Osteoblast (primary cell): ENCODE data around the gene ZNF326. TPM values are rescaled to one million over a fixed set of nuclear protein-coding genes. Genes with fewer than 3 reads are reported as not detected.
"Not testable (repeated sequence)": the region's sequence is repeated elsewhere in the genome, so short reads cannot be mapped to it uniquely, and the experiment has no call there.

Experiments
- DNase-seq: peaks from one replicate; pipeline ENCODE4 v3.0.0; 2011; ENCODE audit warnings: low spot score, mixed read lengths; ENCODE audit not compliant: insufficient read length; ENCODE audit errors: missing footprints
- H2AFZ ChIP-seq: 2 replicates; pipeline ENCODE4 v1.6.0; 2011; ENCODE audit warnings: mild to moderate bottlenecking, low read length
- H3K27ac ChIP-seq: 2 replicates; pipeline ENCODE4 v1.5.1; 2011; ENCODE audit warnings: mild to moderate bottlenecking, low read depth, low read length, moderate library complexity
- H3K27me3 ChIP-seq: 2 replicates; pipeline ENCODE4 v1.6.0; 2012; ENCODE audit warnings: mild to moderate bottlenecking, control low read depth, inconsistent platforms, low read length, moderate library complexity; ENCODE audit not compliant: insufficient read depth
- H3K36me3 ChIP-seq: 2 replicates; pipeline ENCODE4 v1.5.1; 2011; ENCODE audit warnings: mild to moderate bottlenecking, low read length, control low read depth, moderate library complexity; ENCODE audit not compliant: insufficient read depth
- H3K4me1 ChIP-seq: 2 replicates; pipeline ENCODE4 v1.5.1; 2011; ENCODE audit warnings: mild to moderate bottlenecking, low read length, control low read depth, moderate library complexity; ENCODE audit not compliant: insufficient read depth
- H3K4me2 ChIP-seq: 2 replicates; pipeline ENCODE4 v1.6.0; 2011; ENCODE audit warnings: mild to moderate bottlenecking, low read length; ENCODE audit not compliant: insufficient read depth
- H3K4me3 ChIP-seq: fragments of 200-600 bp; sonication (generic); 3 replicates; pipeline ENCODE4 v1.5.1; 2012; ENCODE audit warnings: mild to moderate bottlenecking, low read length, inconsistent platforms; ENCODE audit not compliant: insufficient read depth
- H3K79me2 ChIP-seq: 2 replicates; pipeline ENCODE4 v1.6.0; 2012; ENCODE audit warnings: mild to moderate bottlenecking, low read length, control low read depth, inconsistent platforms; ENCODE audit not compliant: insufficient read depth
- H3K9me3 ChIP-seq: 2 replicates; pipeline ENCODE4 v1.5.1; 2011; ENCODE audit warnings: low read depth, low read length, control low read depth
- H4K20me1 ChIP-seq: 2 replicates; pipeline ENCODE4 v1.6.0; 2012; ENCODE audit warnings: mild to moderate bottlenecking, low read length, control low read depth; ENCODE audit not compliant: insufficient read depth
- total RNA-seq: library from RNA; depleted of rRNA; stranded (reverse); fragments of >200 nt; gene quantifications from 2 replicates; pipeline ENCODE4 v1.2.3, GENCODE V29; 2012
- TF ChIP-seq, protein P1 (sequence below): IDR thresholded peaks from 2 replicates; pipeline ENCODE4 v1.5.1; 2011; ENCODE audit warnings: mild to moderate bottlenecking, low read depth, low read length, moderate library complexity; ENCODE audit errors: extremely low read depth

ZNF326 gene
- total RNA-seq, 1 donor, result 10.9 TPM

GRCh38 chr1:89975540-89976125 lies 19.3 kb upstream of the ZNF326 start:
- H2AFZ ChIP-seq, result no peak overlapping the region
- no peak for DNase-seq
- H3K79me2 ChIP-seq, result no peaks in the 10 kb centered on the region
- H3K4me2 ChIP-seq, result peak overlapping the region; percentile 58
- H4K20me1 ChIP-seq, result no peaks in the 10 kb centered on the region
- H3K27ac ChIP-seq, result peak overlapping the region; percentile 61
- no peak overlapping the region for H3K4me3 ChIP-seq
- H3K36me3 ChIP-seq, result no peaks in the 10 kb centered on the region
- H3K9me3 ChIP-seq, result no peaks in the 10 kb centered on the region
- no peaks in the 10 kb centered on the region for H3K27me3 ChIP-seq
- TF ChIP-seq, protein P1, sequence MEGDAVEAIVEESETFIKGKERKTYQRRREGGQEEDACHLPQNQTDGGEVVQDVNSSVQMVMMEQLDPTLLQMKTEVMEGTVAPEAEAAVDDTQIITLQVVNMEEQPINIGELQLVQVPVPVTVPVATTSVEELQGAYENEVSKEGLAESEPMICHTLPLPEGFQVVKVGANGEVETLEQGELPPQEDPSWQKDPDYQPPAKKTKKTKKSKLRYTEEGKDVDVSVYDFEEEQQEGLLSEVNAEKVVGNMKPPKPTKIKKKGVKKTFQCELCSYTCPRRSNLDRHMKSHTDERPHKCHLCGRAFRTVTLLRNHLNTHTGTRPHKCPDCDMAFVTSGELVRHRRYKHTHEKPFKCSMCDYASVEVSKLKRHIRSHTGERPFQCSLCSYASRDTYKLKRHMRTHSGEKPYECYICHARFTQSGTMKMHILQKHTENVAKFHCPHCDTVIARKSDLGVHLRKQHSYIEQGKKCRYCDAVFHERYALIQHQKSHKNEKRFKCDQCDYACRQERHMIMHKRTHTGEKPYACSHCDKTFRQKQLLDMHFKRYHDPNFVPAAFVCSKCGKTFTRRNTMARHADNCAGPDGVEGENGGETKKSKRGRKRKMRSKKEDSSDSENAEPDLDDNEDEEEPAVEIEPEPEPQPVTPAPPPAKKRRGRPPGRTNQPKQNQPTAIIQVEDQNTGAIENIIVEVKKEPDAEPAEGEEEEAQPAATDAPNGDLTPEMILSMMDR, result no peak
- H3K4me1 ChIP-seq, result peaks cover 20% of the 10 kb centered on the region

DNA sequence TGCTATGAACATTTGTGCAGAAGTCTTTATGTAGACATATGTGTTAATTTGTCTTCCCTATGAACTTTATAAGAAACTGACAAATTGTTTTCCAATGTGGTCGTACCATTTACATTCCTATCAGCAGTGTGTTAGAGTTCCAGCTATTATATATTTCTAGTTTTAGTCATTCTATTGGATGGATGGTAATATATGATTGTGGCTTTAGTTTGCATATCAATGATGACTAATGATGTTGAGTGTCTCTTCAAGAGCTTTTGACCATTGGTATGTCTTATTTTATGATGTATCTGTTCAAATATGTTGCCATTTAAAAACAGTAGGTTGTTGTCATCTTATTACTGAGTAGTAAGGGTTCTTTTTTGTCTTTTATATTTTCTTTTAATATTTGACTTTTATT lies 16.2 kb upstream of the ZNF326 start:
- Histone ChIP-seq H3K36me3 (no peaks in the 10 kb centered on the region), H4K20me1 (no peaks in the 10 kb centered on the region)

GRCh38 chr1:89980605-89981004 lies 14.3 kb upstream of the ZNF326 start:
- H2AFZ ChIP-seq, result peak overlapping the region; percentile 3
- DNase-seq, result peak; percentile 86
- TF ChIP-seq, protein P1, result no peak
- H3K4me1 ChIP-seq, result peaks cover 10% of the 10 kb centered on the region
- no peak overlapping the region for H3K4me3 ChIP-seq
- no peaks in the 10 kb centered on the region for H3K9me3 ChIP-seq
- H4K20me1 ChIP-seq, result no peaks in the 10 kb centered on the region
- H3K79me2 ChIP-seq, result no peaks in the 10 kb centered on the region
- H3K27ac ChIP-seq, result no peak overlapping the region
- peak overlapping the region; percentile 6 for H3K4me2 ChIP-seq
- H3K36me3 ChIP-seq, result no peaks in the 10 kb centered on the region
- H3K27me3 ChIP-seq, result no peaks in the 10 kb centered on the region

More for the DNA sequence above, 16.2 kb upstream of the ZNF326 start:
- H3K9me3 ChIP-seq, result no peaks in the 10 kb centered on the region
- no peaks in the 10 kb centered on the region for H3K79me2 ChIP-seq
- H3K4me1 ChIP-seq, result peaks cover 20% of the 10 kb centered on the region
- H3K27ac ChIP-seq, result no peak overlapping the region
- H3K27me3 ChIP-seq, result no peaks in the 10 kb centered on the region
- no peak overlapping the region for H3K4me3 ChIP-seq
- TF ChIP-seq, protein P1, result no peak
- DNase-seq, result peak; percentile 88
- no peak overlapping the region for H3K4me2 ChIP-seq
- H2AFZ ChIP-seq, result no peak overlapping the region

DNA sequence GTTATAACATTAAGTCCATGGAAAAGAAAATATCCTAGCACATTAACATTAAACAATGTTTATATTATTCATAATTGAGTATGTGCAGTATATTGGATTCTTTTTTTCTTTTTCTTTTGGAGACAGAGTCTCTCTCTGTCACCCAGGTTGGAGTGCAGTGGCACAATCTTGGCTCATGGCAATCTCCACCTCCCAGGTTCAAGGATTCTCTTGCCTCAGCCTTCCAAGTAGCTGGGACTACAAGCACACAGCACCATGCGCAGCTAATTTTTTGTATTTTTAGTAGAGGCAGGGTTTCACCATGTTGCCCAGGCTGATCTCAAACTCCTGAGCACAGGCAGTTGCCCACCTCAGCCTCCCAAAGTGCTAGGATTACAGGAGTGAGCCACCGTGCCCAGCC lies 12.1 kb upstream of the ZNF326 start:
- H3K4me1 ChIP-seq, H3K9me3 ChIP-seq, H3K27ac ChIP-seq, DNase-seq, H3K4me2 ChIP-seq, H3K4me3 ChIP-seq, H4K20me1 ChIP-seq, H3K79me2 ChIP-seq, H2AFZ ChIP-seq, H3K36me3 ChIP-seq, H3K27me3 ChIP-seq: not testable (repeated sequence)

- H3K4me3 ChIP-seq, H3K79me2 ChIP-seq, H2AFZ ChIP-seq, H4K20me1 ChIP-seq, H3K4me2 ChIP-seq, H3K27me3 ChIP-seq, H3K36me3 ChIP-seq, DNase-seq, H3K27ac ChIP-seq, H3K4me1 ChIP-seq, H3K9me3 ChIP-seq: not testable (repeated sequence)
Measured at GRCh38 chr1:89984564-89985116, 10.3 kb upstream of the ZNF326 start.
